Astrocyte of the spinal cord (primary cell): ENCODE data around the gene PTPRD.

Experiments used
- DNase-seq: peaks from one replicate; pipeline ENCODE4 v3.0.0; 2011; ENCODE audit warnings: low read depth, low spot score
- H3K4me3 ChIP-seq: 2 replicates; pipeline ENCODE4 v1.5.1; 2011; ENCODE audit warnings: low read depth, mild to moderate bottlenecking, low read length, moderate library complexity
- CTCF ChIP-seq: IDR thresholded peaks from 2 replicates; pipeline ENCODE4 v1.5.1; 2012; ENCODE audit warnings: low read depth, mild to moderate bottlenecking, low read length, inconsistent platforms
- in situ Hi-C: cut with HindIII; loops from 2 replicates; pipeline ENCODE4 v1.10.0; 2017; ENCODE audit warnings: low sequenced_read_pairs

Gene PTPRD

GRCh38 chr9:8730618-8731017 is 1882.2 kb downstream of the PTPRD start:
- no peak overlapping the region for H3K4me3 ChIP-seq
- DNase-seq = no peak
- no peak for TF ChIP-seq CTCF
- in situ Hi-C loops = no loop called here

- no peak for TF ChIP-seq CTCF
- no peak overlapping the region for H3K4me3 ChIP-seq
- in situ Hi-C loops = no loop called here
- no peak for DNase-seq
These were observed 1883.9 kb downstream of the PTPRD start for GRCh38 chr9:8728910-8729309.

- in situ Hi-C loops = no loop called here
- no peak for TF ChIP-seq CTCF
- H3K4me3 ChIP-seq = no peak overlapping the region
- no peak for DNase-seq
These were observed 1885.6 kb downstream of the PTPRD start for GRCh38 chr9:8727191-8727590.

GRCh38 chr9:8726692-8727091 is 1886.1 kb downstream of the PTPRD start:
- no peak overlapping the region for H3K4me3 ChIP-seq
- no peak for TF ChIP-seq CTCF
- no peak for DNase-seq
- in situ Hi-C loops = no loop called here

GRCh38 chr9:8725635-8726034 is 1887.2 kb downstream of the PTPRD start:
- TF ChIP-seq CTCF = no peak

GRCh38 chr9:8724284-8725018 is 1888.4 kb downstream of the PTPRD start:
- no peak for TF ChIP-seq CTCF
- DNase-seq = no peak
- in situ Hi-C loops = no loop called here
- no peak overlapping the region for H3K4me3 ChIP-seq

More at GRCh38 chr9:8725635-8726034, 1887.2 kb downstream of the PTPRD start:
- in situ Hi-C loops = no loop called here
- DNase-seq = no peak
- H3K4me3 ChIP-seq = no peak overlapping the region

- no peak overlapping the region for H3K4me3 ChIP-seq
- in situ Hi-C loops = no loop called here
- no peak for DNase-seq
- TF ChIP-seq CTCF = no peak
These were observed 1889.6 kb downstream of the PTPRD start for GRCh38 chr9:8723195-8723594.
